Measurements from ENCODE around the gene WNT9A.

Gene WNT9A

GRCh38 chr1:227954163-227954850, 6.6 kb upstream of the WNT9A start:
- no peak for DNase-seq

DNA sequence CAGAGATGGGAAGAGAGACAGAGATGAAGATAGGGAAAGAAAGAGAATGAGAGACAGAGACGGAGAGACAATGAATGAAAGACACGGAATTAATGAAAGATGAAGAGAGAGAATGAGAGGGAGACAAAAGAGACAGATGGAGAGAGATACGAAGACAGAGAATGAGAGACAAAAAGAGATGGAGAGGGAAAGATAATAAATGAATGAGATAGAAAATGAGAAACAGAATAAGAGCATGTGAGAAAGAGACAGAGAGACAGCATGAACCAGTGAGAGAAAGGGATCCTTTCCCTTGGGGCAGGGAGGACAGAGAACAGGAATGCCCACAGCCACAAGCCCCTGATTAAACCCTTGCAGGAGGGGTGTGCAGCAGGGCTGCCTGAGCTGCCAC, 5.3 kb upstream of the WNT9A start:
- no peak for DNase-seq

DNA sequence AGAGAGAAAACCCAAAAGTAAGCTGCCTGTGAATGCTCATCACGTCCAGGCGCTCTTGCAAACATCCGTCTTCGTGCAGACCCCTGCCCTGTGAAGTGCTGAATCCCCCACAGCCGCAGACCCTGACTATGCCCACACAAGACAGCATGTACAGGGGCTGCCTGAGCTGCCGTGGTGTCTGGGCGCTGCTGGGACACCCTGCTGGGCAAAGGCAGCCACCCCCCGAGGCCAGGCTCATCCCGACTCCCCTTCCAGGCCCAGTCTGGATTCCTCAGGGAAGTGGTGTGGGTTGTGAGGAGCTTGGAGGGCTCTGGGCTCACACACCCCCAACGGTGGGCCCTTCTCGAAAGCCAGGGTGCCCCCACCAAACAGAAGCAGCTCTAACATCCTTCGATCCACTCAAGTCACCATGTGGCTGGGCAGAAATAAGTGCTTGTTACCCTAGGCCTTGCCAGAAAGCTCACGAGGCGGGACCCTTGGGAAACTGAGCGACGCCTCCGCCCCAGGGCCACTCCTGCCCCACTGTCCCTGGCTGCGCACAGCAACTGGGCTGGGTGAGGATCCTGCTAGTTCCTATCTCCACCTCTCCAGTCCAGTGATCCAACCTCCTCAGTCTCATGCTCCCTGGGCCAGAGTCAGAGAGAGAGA, 4.8 kb upstream of the WNT9A start:
- DNase-seq: no peak

DNA sequence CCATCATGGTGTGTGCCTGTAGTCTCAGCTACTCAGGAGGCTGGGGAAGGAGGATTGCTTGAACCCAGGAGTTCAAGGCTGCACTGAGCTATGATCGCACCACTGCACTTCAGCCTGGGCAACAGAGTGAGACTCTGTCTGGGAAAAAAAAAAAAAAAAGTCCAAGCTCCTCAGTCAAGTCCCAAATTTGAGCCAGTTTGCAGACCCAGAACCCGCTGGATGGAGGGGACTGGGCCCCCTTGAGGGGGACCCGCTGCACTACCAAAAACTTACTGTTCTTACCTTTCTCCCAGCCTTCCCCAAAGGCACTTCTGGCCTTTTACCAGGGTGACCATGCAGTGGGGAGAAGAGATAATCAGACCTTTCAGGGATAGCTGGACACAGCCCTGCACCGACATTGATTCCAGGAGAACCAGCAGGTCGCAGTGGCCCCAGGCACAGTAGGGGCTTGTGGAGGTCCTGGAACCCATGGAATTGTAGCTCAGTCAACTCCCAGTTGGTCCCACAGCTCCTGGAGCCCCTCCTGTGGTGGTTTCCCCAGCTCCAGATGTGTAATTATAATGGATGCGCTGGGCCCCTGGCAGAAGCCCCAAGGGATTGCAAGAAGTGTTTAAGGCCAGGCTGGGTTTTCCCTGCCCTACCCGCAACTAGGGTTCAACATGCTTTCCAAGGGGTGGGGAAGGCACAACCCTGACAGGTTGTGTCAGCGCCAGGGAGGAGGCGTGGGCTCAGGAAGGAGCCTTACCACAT, 4.1 kb upstream of the WNT9A start:
- no peak for DNase-seq

GRCh38 chr1:227950735-227951346, 3.1 kb upstream of the WNT9A start:
- no peak for DNase-seq

- DNase-seq: no peak
These were observed 2.4 kb upstream of the WNT9A start for GRCh38 chr1:227949954-227950734.

- no peak for DNase-seq
These were observed 1.7 kb upstream of the WNT9A start for GRCh38 chr1:227949341-227949921.

DNA sequence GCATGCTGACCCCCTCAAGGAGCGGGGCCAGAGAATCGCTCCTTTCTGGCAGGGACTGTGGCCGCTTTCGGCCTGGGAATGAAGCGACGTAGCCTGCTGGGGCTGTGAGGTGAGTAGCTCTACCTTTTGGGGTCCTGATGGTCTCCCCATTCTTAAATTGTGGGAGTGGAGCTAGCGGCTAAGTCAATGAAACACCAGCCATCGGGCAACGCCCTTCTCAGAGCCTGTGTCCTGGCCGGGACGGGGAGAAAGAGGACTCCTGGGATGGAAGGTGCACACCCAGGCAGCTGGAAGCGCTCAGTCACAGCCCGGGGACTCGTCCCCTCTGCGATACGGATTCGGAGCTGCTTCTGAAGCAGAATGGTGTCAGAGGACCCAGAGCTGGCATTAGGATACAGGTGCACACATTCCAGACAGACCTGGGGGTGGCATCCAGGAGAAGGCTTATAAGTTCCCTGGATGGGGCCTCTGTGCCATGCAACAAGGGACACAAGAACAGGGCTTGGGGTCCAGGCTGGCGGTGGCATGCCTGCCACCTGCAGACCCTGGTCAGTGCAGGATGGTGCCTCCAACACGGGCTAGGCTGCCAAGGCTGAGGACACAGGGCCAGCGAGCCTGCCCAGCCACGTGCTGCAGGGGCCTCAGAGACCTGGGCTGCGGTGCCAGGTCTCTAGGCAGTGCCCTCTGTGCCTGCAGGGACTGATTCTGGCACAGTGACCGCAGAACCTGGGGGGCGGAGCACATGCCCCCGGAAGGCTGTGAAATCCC, 945 bp upstream of the WNT9A start:
- DNase-seq: no peak

DNA sequence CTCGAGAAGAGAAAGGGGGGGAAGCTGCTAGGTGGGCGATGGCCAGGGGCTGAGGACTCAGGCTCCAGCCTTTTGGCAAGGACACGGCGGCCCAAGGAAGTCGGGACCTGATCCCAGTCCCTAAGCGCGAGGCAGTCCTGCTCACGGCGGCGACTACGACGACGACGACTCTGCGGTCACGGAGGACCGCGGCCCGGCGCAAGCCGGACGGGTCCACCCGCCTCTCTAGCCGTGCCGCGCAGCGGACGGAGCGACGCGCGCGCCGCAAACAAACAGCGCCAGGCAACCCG, 401 bp downstream of the WNT9A start:
- no peak for DNase-seq

DNA sequence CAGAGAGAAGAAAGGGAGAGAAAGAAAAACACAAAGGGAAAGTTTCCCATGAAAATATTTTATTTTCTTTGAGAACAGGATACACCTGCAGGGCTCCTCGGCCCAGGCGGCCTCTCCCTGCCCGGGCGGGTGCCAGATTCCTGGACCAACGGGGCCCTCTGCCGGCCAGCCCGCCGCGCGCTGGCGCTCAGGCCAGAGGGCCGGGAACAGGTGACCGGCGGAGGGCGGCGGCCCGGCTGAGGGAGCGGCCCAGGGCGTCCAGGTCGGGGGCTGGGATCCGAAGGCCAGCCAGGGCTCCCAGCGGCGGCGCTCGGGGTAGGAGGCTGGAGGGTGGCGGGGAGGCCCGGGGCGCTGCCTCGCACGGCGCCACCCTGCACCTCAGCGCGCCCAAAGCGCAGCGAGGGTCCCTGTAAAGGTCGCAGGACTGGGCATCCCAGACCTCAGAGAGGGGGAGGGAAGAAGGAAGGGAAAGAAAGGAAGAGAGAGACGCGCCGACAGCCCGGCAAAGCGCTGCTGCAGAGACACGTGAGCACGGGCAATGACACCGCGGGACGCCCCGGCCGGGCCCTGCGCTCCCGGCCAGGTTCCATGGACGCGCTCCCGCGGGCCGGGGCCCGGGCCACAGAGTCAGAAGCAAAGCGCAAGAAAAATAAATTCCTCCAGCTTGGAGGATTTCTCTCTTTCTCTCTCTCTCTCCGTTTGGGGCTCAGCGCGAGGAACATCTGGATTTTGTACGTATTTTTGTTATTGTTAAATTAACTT, 927 bp downstream of the WNT9A start:
- DNase-seq: no peak

DNA sequence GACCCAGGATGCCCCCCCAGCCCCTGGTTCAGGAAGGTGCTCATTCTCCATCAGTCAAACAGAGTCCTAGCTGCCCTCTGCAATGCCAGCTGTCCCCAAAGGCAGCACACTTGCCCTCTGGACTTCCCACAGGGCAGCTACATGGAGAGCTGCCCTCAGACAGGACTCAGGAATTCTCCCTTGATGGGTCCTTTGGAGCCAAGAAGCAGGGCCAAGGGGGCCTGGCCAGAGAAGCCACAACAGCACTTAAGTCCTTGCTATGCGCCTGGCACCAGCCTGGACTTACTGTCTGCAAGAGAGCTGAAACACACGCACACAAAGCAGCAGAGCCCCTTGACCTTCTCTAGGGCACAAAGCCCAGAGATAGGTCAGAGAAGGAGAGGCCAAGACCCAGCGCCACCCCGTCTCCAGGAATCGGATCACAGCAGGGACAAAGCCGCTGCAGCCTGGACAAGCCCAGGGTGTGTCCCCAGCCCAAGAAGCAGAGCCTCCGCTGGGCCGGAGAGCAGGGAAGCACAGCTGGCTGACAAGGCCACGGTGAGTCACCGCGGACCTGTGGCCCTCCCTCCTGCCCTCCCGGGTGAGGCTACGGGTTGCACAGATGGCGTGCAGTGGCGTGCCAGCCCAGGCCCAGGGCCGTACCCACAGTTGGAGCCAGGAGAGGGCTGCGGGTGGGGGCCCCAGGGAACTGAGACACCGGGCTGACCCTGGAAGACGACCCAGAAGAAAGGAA, 1.7 kb downstream of the WNT9A start:
- no peak for DNase-seq

DNA sequence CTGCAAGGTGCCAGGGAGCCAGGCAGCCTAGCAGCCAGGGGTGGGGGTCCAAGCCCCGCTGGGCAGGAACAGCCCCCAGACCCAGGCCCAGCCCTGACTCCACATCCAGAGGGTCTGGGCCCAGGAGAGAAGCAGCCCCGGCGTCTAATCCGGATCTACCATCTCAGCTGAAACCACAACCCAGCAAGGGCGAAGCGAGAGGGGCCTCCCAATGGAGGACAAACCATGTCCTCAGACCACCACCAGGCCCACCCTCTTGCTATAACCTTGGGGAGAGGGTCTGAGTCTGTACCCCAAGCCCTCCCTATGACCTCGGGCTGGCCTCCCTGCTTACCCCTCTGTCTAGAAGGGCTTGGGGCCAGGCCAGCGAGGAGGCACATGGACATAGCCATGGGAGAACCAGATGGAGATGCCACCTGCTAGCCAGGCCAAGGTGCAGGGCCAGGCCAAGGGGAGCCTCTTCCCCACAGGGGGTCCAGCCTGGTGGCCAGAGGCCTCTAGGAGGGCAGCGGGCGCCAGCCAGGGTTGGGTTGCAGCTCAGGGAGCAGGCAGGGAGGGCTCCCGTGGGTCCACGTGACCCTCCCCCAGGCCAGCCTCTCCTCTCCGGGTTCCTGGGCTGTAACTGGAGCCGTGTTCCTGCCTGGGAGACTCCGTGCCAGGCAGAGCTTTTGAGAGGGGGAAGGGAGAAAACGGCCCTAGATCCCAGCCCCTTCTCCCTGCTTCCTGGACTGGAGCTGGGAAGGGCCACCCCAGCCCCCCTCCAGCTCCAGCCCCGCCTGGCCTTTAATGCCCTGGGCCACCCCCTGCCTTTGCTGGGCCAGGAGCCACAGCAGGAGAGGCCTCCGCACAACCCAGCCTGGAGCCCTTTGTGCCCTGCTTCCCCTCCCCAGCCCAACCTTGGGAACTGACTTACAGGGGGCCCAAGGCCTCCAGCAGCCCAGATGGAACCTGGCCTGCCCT, 2.5 kb downstream of the WNT9A start:
- DNase-seq: no peak

- DNase-seq: no peak
These were observed 3.4 kb downstream of the WNT9A start for GRCh38 chr1:227944090-227944930.

DNA sequence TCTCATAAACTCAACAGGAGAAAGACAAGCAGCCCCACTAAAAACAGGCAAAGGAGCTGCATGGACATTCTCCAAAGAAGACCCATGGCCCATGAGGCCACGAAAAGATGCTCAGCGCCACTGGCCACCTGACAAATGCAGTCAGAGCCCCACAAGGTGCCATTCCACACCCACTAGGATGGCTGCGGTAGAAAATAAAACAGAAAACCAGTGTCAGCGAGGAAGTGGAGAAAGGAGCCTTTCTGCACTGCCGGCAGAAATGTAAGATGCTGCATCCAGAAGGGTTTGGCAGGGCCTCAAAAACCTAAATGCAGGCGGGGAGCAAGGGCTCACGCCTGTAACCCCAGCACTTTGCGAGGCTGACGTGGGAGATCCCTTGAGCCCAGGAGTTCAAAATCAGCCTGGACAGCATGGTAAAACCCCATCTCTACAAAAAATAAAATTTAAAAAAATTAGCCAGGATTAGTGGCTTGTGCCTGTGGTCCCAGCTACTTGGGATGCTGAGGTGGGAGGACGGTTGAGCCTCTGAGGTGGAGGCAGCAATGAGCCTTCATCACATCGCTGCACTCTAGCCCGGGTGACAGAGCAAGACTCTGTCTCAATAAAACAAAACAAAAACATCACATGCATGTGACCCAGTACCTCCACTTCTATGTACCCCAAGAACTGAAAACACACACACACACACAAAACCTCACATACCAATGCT, 4.2 kb downstream of the WNT9A start:
- no peak for DNase-seq

- no peak for DNase-seq
These were observed 4.9 kb downstream of the WNT9A start for GRCh38 chr1:227942716-227943261.

DNA sequence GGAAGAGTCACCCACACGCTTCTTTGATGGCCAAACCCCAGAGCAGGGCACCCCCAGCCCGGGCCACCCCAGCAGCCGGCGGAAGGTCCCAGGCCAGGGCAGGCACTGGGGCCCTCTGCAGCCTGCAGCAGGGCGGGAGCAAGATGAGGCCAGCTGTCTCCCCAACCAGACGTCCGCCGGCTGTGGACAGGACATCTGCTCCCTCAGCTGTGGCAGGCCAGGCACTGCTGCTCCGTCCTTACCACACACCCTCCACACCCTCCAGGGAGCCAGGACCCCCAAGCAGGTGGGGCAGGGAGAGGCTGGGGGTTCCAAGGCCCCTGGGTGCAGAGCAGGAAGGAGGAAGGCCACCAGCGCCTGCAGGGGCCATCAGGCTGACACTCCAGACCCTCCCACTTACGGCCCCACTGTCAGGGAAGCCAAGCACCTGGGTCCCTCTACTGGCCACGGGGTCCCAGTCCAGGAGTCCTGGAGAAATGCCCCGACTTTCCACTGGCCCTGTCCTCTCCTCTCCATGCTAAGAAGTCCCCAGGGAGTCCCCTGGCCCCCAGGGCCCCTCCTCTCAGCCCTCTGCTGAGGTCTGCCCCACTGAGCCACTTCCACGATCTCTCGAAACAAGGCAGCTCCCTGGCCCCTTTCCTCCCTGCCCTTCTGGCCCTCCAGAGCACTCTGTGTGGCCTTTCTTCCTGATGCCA, 5.6 kb downstream of the WNT9A start:
- no peak for DNase-seq

All from NCI-H1436 treated with DMSO at 0.1 percent for 48 hours (cell line).